K562 (cell line): Measurements from ENCODE around the gene CTDSP1. TPM values are rescaled to one million over a fixed set of nuclear protein-coding genes. Genes with fewer than 3 reads are reported as not detected.
A peak's percentile ranks its signal among the peaks of the same experiment; 100 is the strongest.

Source experiments
- ARID2 ChIP-seq: fragments of 450-650 bp; IDR thresholded peaks from 2 replicates; pipeline ENCODE4 v1.6.1; 2017; ENCODE audit warnings: antibody characterized with exemption, mild to moderate bottlenecking
- BMI1 ChIP-seq: fragments of 150-350 bp; IDR thresholded peaks from 2 replicates; pipeline ENCODE4 v1.6.1; 2014; ENCODE audit warnings: low read length
- BRF1 ChIP-seq: IDR thresholded peaks from 3 replicates; pipeline ENCODE4 v1.6.1; 2011; ENCODE audit warnings: borderline replicate concordance, mild to moderate bottlenecking; ENCODE audit not compliant: insufficient read length; ENCODE audit errors: extremely low read depth
- CLOCK ChIP-seq: fragments of 250-450 bp; sonication (Bioruptor Pico); IDR thresholded peaks from 2 replicates; pipeline ENCODE4 v1.4.0; 2020; ENCODE audit warnings: mild to moderate bottlenecking, moderate library complexity, borderline replicate concordance
- ERF ChIP-seq: fragments of 450-650 bp; formaldehyde crosslinking; IDR thresholded peaks from 2 replicates; pipeline ENCODE4 v1.4.0; 2020; ENCODE audit warnings: mild to moderate bottlenecking, mixed read lengths
- FOXK2 ChIP-seq, 2 experiments: fragments of 450-650 bp; IDR thresholded peaks in 1 of 2; conservative IDR thresholded peaks in 1 of 2; 2 replicates each; pipeline ENCODE4 v1.6.1; 2016; ENCODE audit warnings: low read depth in 2 of 2, mild to moderate bottlenecking in 1 of 2
- GATA2 ChIP-seq: sonication (generic); formaldehyde crosslinking; IDR thresholded peaks from 2 replicates; pipeline ENCODE4 v1.4.0; 2020; ENCODE audit warnings: mild to moderate bottlenecking, missing genetic modification reagents
- HCFC1 ChIP-seq: IDR thresholded peaks from 2 replicates; pipeline ENCODE4 v1.6.1; 2012; ENCODE audit warnings: low read depth, low read length, improper control_type of control experiment
- KDM1A ChIP-seq, 2 experiments: fragments of 450-650 bp; IDR thresholded peaks; 2 replicates each; pipeline ENCODE4 v1.6.1; 2016; ENCODE audit warnings: mild to moderate bottlenecking in 2 of 2
- KLF1 ChIP-seq: fragments of 450-650 bp; IDR thresholded peaks from 2 replicates; pipeline ENCODE4 v1.6.1; 2016; ENCODE audit warnings: missing genetic modification characterization, missing compliant biosample characterization
- LCOR ChIP-seq: sonication (generic); formaldehyde crosslinking; IDR thresholded peaks from 2 replicates; pipeline ENCODE4 v1.8.0; 2022; ENCODE audit warnings: mild to moderate bottlenecking, missing genetic modification reagents
- MXD1 ChIP-seq: fragments of 250-450 bp; sonication (Bioruptor Pico); IDR thresholded peaks from 2 replicates; pipeline ENCODE4 v1.8.0; 2021; ENCODE audit warnings: borderline replicate concordance, mild to moderate bottlenecking, moderate library complexity; ENCODE audit not compliant: poor library complexity, severe bottlenecking
- NONO ChIP-seq, 2 experiments: fragments of 200-400 bp in 1 of 2; fragments of 450-650 bp in 1 of 2; formaldehyde crosslinking in 1 of 2; IDR thresholded peaks; 2 replicates each; pipeline ENCODE4 v1.6.1; 2017; ENCODE audit warnings: low read depth in 2 of 2, mild to moderate bottlenecking in 2 of 2, moderate library complexity in 2 of 2, low read length in 1 of 2
- PHTF2 ChIP-seq: fragments of 250-450 bp; sonication (Bioruptor Pico); IDR thresholded peaks from 2 replicates; pipeline ENCODE4 v1.5.0; 2021; ENCODE audit warnings: mild to moderate bottlenecking
- POLR3A ChIP-seq: IDR thresholded peaks from 2 replicates; pipeline ENCODE4 v1.6.1; 2011; ENCODE audit warnings: borderline replicate concordance, mild to moderate bottlenecking, moderate library complexity; ENCODE audit not compliant: insufficient read length, insufficient read depth; ENCODE audit errors: extremely low read depth
- SAP30 ChIP-seq: fragments of 200-600 bp; sonication (generic); IDR thresholded peaks from 2 replicates; pipeline ENCODE4 v1.6.1; 2012; ENCODE audit warnings: borderline replicate concordance, low read depth, mild to moderate bottlenecking, moderate library complexity, low read length, control low read depth, inconsistent platforms; ENCODE audit not compliant: insufficient read depth, poor library complexity, severe bottlenecking
- TBL1XR1 ChIP-seq, 2 experiments: IDR thresholded peaks; 2 replicates each; pipeline ENCODE4 v1.6.1; 2012; ENCODE audit warnings: improper control_type of control experiment in 2 of 2, low read length in 2 of 2, mild to moderate bottlenecking in 1 of 2
- TSC22D4 ChIP-seq: fragments of 450-650 bp; IDR thresholded peaks from 2 replicates; pipeline ENCODE4 v1.6.1; 2016; ENCODE audit warnings: missing genetic modification characterization, missing biosample characterization, control low read depth
- U2AF2 ChIP-seq: fragments of 200-400 bp; formaldehyde crosslinking; optimal IDR thresholded peaks from 2 replicates; pipeline ENCODE3; 2017; ENCODE audit warnings: low read depth, mild to moderate bottlenecking, low read length
- ZHX1 ChIP-seq: fragments of 150-350 bp; conservative IDR thresholded peaks from 2 replicates; pipeline ENCODE4 v1.6.1; 2014; ENCODE audit warnings: low read length
- ZNF277 ChIP-seq: fragments of 250-450 bp; sonication (Bioruptor Pico); IDR thresholded peaks from 2 replicates; pipeline ENCODE4 v1.8.0; 2022; ENCODE audit warnings: inconsistent platforms, mild to moderate bottlenecking, moderate library complexity, borderline replicate concordance
- polyA plus RNA-seq, 8 experiments: library from polyadenylated mRNA; depleted of rRNA in 4 of 8; stranded (reverse) in 5 of 8; unstranded in 3 of 8; fragments of >200 nt; fragmentation: Nextera tagmentation in 2 of 8; fragmentation: Illumina TruSeq in 1 of 8; extraction: Ambion mirVana in 2 of 8; extraction: Trizol in 1 of 8; gene quantifications; 2 replicates each; pipeline versions ENCODE4 v1.2.1 to v1.2.3, GENCODE V29; 2011 to 2014; ENCODE audit warnings: inconsistent platforms in 1 of 8, missing spikeins in 1 of 8
- total RNA-seq, 7 experiments: library from RNA; depleted of rRNA in 6 of 7; stranded (reverse); fragments of >200 nt in 6 of 7; fragmentation: Illumina TruSeq in 2 of 7; extraction: Trizol in 2 of 7; gene quantifications; 2 replicates each; pipeline versions ENCODE4 v1.2.1 to v1.2.3, GENCODE V29; 2011 to 2021; ENCODE audit warnings: low replicate concordance in 1 of 7

The CTDSP1 gene
- total and polyA plus RNA-seq, 9 of the 15 experiments (the other 6 are each of a cell fraction or from before 2014, with no cell fraction given) = 2.4 to 74.8 (median 45.8) TPM

- TF ChIP-seq GATA2 (CRISPR knock-in tag) (peak; percentile 66; the same call in 1 of the 2 replicates), KLF1 (peak; percentile 95), NONO (IDR thresholded peaks at IDR 0.05; ENCODE audit: low read depth in 2 of 2, low read length in 1 of 2) (no peak), ZHX1 (no peak), U2AF2 (no peak), LCOR (CRISPR knock-in tag) (peak; percentile 91), ZNF277 (no peak), BRF1 (no peak), CLOCK (no peak), SAP30 (no peak), FOXK2 (conservative IDR thresholded peaks at IDR 0.05 in 1 of 2, IDR thresholded peaks at IDR 0.05 in 1 of 2; ENCODE audit: low read depth in 2 of 2) (no peak), ARID2 (no peak), POLR3A (no peak), KDM1A (IDR thresholded peaks at IDR 0.05) (peak; percentile 84 to 94), PHTF2 (no peak), ERF (CRISPR knock-in tag) (0 out of 2 replicates have a peak, but pooled peaks have one; percentile 34), BMI1 (no peak), HCFC1 (no peak), MXD1 (CRISPR knock-in tag) (no peak), TSC22D4 (tag) (no peak), TBL1XR1 (IDR thresholded peaks at IDR 0.05; ENCODE audit: low read length in 2 of 2) (peak; percentile 6 to 26; a peak in 2 of 4 replicates)
Observed at GRCh38 chr2:218397820-218398436, 1.7 kb upstream of the CTDSP1 start (continued).
